ENCODE data around the gene SLC35F6. TPM values are rescaled to one million over a fixed set of nuclear protein-coding genes. Genes with fewer than 3 reads are reported as not detected.

Gene SLC35F6
- total and polyA plus RNA-seq, 2 donors (not counting 1 experiment from before 2014, with no cell fraction given): 10.4 to 15.2 TPM

GRCh38 chr2:26805241-26805676 lies 41.2 kb downstream of the SLC35F6 start:
- no peak overlapping the region for H3K27ac Mint-ChIP-seq
- intact Hi-C loops (cut with micrococcal nuclease): no loop called here
- ATAC-seq (ENCODE audit: low read depth): no peak
- H3K9me3 Mint-ChIP-seq (ENCODE audit: insufficient read depth): no peaks in the 10 kb centered on the region
- H3K27me3 Mint-ChIP-seq: peaks cover 3% of the 10 kb centered on the region
- WGBS (ENCODE audit: insufficient coverage): 100% methylated on average over 2 of the region's 5 CpGs
- Histone ChIP-seq H3K79me2 (ENCODE audit: control insufficient read depth, insufficient read depth, low read length) (no peaks in the 10 kb centered on the region), H3K9ac (ENCODE audit: low read length) (no peak overlapping the region), H3K4me3 (ENCODE audit: control extremely low read depth in 1 of 5, extremely low read depth in 1 of 5, insufficient read depth in 1 of 5, low read depth in 2 of 5, low read length in 4 of 5) (no peak overlapping the region), H3K27me3 (replicated peaks in 1 of 4; ENCODE audit: control extremely low read depth in 1 of 4, control insufficient read depth in 3 of 4, insufficient read depth in 4 of 4, low read length in 3 of 4) (peaks cover 0 to 3% (median 0%) of the 10 kb centered on the region in 4 experiments), H4K20me1 (ENCODE audit: control insufficient read depth, insufficient read depth, low read length, poor library complexity, severe bottlenecking) (no peaks in the 10 kb centered on the region), H3K4me2 (replicated peaks; ENCODE audit: low read depth, low read length, poor library complexity, severe bottlenecking) (no peak overlapping the region), H2AFZ (ENCODE audit: insufficient read depth, low read depth, low read length, poor library complexity, severe bottlenecking) (no peak overlapping the region), H3K27ac (ENCODE audit: low read length in 2 of 2) (no peak overlapping the region), H3K4me1 (ENCODE audit: control insufficient read depth in 2 of 2, insufficient read depth in 2 of 2, low read length in 2 of 2) (no peaks in the 10 kb centered on the region), H3K9me3 (ENCODE audit: control extremely low read depth in 1 of 3, control insufficient read depth in 2 of 3, insufficient read depth in 1 of 3, low read length in 2 of 3) (no peaks in the 10 kb centered on the region), H3K36me3 (replicated peaks in 1 of 2; ENCODE audit: control extremely low read depth in 1 of 2, control insufficient read depth in 1 of 2, extremely low read depth in 1 of 2, insufficient read depth in 2 of 2, low read length in 1 of 2) (no peaks in the 10 kb centered on the region)
- no peak overlapping the region for H3K4me3 Mint-ChIP-seq
- no peak for DNase-seq
- H3K4me1 Mint-ChIP-seq: peaks cover 2% of the 10 kb centered on the region
- POLR2A ChIA-PET: no interaction called here
- TF ChIP-seq CTCF (IDR thresholded peaks at IDR 0.05) (no peak), EZH2 (IDR thresholded peaks at IDR 0.05; ENCODE audit: borderline replicate concordance, insufficient read depth, low read depth, low read length, poor library complexity, severe bottlenecking) (no peak)
- CTCF ChIA-PET: no interaction called here

- H2AFZ ChIP-seq (ENCODE audit: insufficient read depth, low read depth, low read length, poor library complexity, severe bottlenecking): no peak overlapping the region
- intact Hi-C loops (cut with micrococcal nuclease): no loop called here
- ATAC-seq (ENCODE audit: low read depth) (no peak), DNase-seq (no peak)
- no peak overlapping the region for H3K4me3 ChIP-seq (ENCODE audit: control extremely low read depth in 1 of 5, extremely low read depth in 1 of 5, insufficient read depth in 1 of 5, low read depth in 2 of 5, low read length in 4 of 5)
- no peak for TF ChIP-seq CTCF (IDR thresholded peaks at IDR 0.05)
- no peak for TF ChIP-seq EZH2 (IDR thresholded peaks at IDR 0.05; ENCODE audit: borderline replicate concordance, insufficient read depth, low read depth, low read length, poor library complexity, severe bottlenecking)
- Mint-ChIP-seq H3K27me3 (peaks cover 12% of the 10 kb centered on the region), H3K9me3 (ENCODE audit: insufficient read depth) (no peaks in the 10 kb centered on the region), H3K4me1 (peaks cover 2% of the 10 kb centered on the region), H3K27ac (no peak overlapping the region), H3K4me3 (no peak overlapping the region)
- no peaks in the 10 kb centered on the region for H3K79me2 ChIP-seq (ENCODE audit: control insufficient read depth, insufficient read depth, low read length)
- no peaks in the 10 kb centered on the region for H3K4me1 ChIP-seq (ENCODE audit: control insufficient read depth in 2 of 2, insufficient read depth in 2 of 2, low read length in 2 of 2)
- POLR2A ChIA-PET: no interaction called here
- WGBS (ENCODE audit: insufficient coverage): 83% methylated on average over 1 of the region's 2 CpGs
- H3K27ac ChIP-seq (ENCODE audit: low read length in 2 of 2): no peak overlapping the region
- H3K36me3 ChIP-seq (replicated peaks in 1 of 2; ENCODE audit: control extremely low read depth in 1 of 2, control insufficient read depth in 1 of 2, extremely low read depth in 1 of 2, insufficient read depth in 2 of 2, low read length in 1 of 2): no peaks in the 10 kb centered on the region
- no peak overlapping the region for H3K4me2 ChIP-seq (replicated peaks; ENCODE audit: low read depth, low read length, poor library complexity, severe bottlenecking)
- CTCF ChIA-PET: no interaction called here
- H3K27me3 ChIP-seq (replicated peaks in 1 of 4; ENCODE audit: control extremely low read depth in 1 of 4, control insufficient read depth in 3 of 4, insufficient read depth in 4 of 4, low read length in 3 of 4): peaks cover 0 to 4% (median 1%) of the 10 kb centered on the region in 4 experiments
- no peaks in the 10 kb centered on the region for H3K9me3 ChIP-seq (ENCODE audit: control extremely low read depth in 1 of 3, control insufficient read depth in 2 of 3, insufficient read depth in 1 of 3, low read length in 2 of 3)
- H4K20me1 ChIP-seq (ENCODE audit: control insufficient read depth, insufficient read depth, low read length, poor library complexity, severe bottlenecking): no peaks in the 10 kb centered on the region
- H3K9ac ChIP-seq (ENCODE audit: low read length): no peak overlapping the region
Measured at GRCh38 chr2:26807788-26808460, 43.8 kb downstream of the SLC35F6 start.

All from B cell (primary cell).